GM19452 (cell line): ENCODE results near the gene RMI2.

Source experiments
- ATAC-seq: cut with Tn5 transposase; IDR thresholded peaks from one replicate; pipeline ENCODE4 v1.9.1; 2021; ENCODE audit not compliant: unreplicated experiment

Gene RMI2

GRCh38 chr16:11327277-11328171, 17.7 kb upstream of the RMI2 start:
- ATAC-seq: no peak

GRCh38 chr16:11328172-11329070, 16.8 kb upstream of the RMI2 start:
- ATAC-seq: peak; percentile 73

- ATAC-seq: no peak
Measured at GRCh38 chr16:11329071-11329491, 16.2 kb upstream of the RMI2 start.

GRCh38 chr16:11329891-11330290, 15.4 kb upstream of the RMI2 start:
- ATAC-seq: no peak

GRCh38 chr16:11330526-11331237, 14.6 kb upstream of the RMI2 start:
- no peak for ATAC-seq

- ATAC-seq: no peak
Measured at GRCh38 chr16:11331967-11332366, 13.3 kb upstream of the RMI2 start.

- ATAC-seq: no peak
Measured at GRCh38 chr16:11333010-11333409, 12.2 kb upstream of the RMI2 start.

- no peak for ATAC-seq
Measured at GRCh38 chr16:11333702-11334101, 11.6 kb upstream of the RMI2 start.

- ATAC-seq: no peak
Measured at GRCh38 chr16:11334831-11335404, 10.3 kb upstream of the RMI2 start.

- ATAC-seq: no peak
Measured at GRCh38 chr16:11339075-11339474, 6.2 kb upstream of the RMI2 start.

- ATAC-seq: no peak
Measured at GRCh38 chr16:11340710-11341109, 4.5 kb upstream of the RMI2 start.

- no peak for ATAC-seq
Measured at GRCh38 chr16:11341371-11341770, 3.9 kb upstream of the RMI2 start.

GRCh38 chr16:11342021-11342855, 3.0 kb upstream of the RMI2 start:
- ATAC-seq: no peak

GRCh38 chr16:11346700-11347319, 1.6 kb downstream of the RMI2 start:
- no peak for ATAC-seq

GRCh38 chr16:11347831-11348230, 2.6 kb downstream of the RMI2 start:
- ATAC-seq: no peak

GRCh38 chr16:11348737-11349598, 3.7 kb downstream of the RMI2 start:
- no peak for ATAC-seq

GRCh38 chr16:11349599-11350276, 4.5 kb downstream of the RMI2 start:
- no peak for ATAC-seq

- ATAC-seq: no peak
Measured at GRCh38 chr16:11350519-11350918, 5.3 kb downstream of the RMI2 start.
